ENCODE results near the gene ZNF609. TPM values are rescaled to one million over a fixed set of nuclear protein-coding genes. Genes with fewer than 3 reads are reported as not detected.

ZNF609 gene
- total and polyA plus RNA-seq, 2 of the 13 experiments (the other 11 are each of a cell fraction or from before 2014, with no cell fraction given): 8.9 to 9.9 TPM

DNA sequence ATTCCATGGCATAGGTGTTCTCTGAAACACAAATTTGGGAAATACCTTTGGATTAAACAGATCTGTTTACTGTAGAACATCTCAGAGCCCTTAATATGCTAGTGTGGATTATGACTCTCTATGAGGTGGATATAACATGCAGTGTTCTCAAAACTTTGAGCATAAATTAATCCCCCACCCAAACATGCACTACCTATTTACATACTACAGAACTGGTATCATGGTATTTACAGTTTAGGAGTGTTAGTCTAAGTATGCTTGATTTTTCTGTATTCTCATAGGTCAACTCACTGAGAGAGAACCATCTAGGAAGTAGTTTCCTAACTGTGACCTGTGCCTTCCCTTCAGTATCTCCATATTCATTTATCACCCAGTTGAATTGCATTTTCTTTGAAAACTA, 30.9 kb upstream of the ZNF609 start:
- H3K9me3 ChIP-seq (ENCODE audit: low read length): no peaks in the 10 kb centered on the region
- TF ChIP-seq ZNF781 (CRISPR knock-in tag; IDR thresholded peaks at IDR 0.05; ENCODE audit: borderline replicate concordance, not compliant biosample characterization) (no peak), MATR3 (CRISPR knock-in tag; IDR thresholded peaks at IDR 0.05) (no peak)
- DNase-seq (ENCODE audit: low spot score) (no peak), FAIRE-seq (no peak), ATAC-seq (no peak)
- ChIA-PET CTCF (ENCODE audit: low intra/inter-chr PET ratio, low total read pairs) (no interaction called here), POLR2A (no interaction called here)
- in situ Hi-C loops (cut with HindIII; ENCODE audit: extremely low pct_ligation_motif_present, low pct_unique_long_range_greater_than_20kb) (no loop called here), intact Hi-C loops (cut with micrococcal nuclease; ENCODE audit: unreplicated experiment) (loop anchor here (10.0 kb wide), 1 partner anchor 225 kb away; no protein-coding TSS in a partner anchor)
- H3K4me3 ChIP-seq (replicated peaks in 1 of 3; ENCODE audit: insufficient read depth in 1 of 3, low read depth in 2 of 3, low read length in 3 of 3): no peak overlapping the region
- no peaks in the 10 kb centered on the region for H4K20me1 ChIP-seq (ENCODE audit: insufficient read depth, low read length)
- H3K27me3 ChIP-seq (ENCODE audit: control insufficient read depth in 1 of 2, insufficient read depth in 2 of 2, low read length in 2 of 2): no peaks in the 10 kb centered on the region
- H3K4me1 ChIP-seq (ENCODE audit: insufficient read depth, low read length): no peaks in the 10 kb centered on the region
- no peak overlapping the region for H3K27ac ChIP-seq (ENCODE audit: extremely low read length, insufficient read depth, low read length)
- H3K4me2 ChIP-seq (ENCODE audit: low read depth, low read length): no peak overlapping the region
- peaks cover 4 to 37% of the 10 kb centered on the region in 2 experiments; a peak in 2 of 5 replicates for H3K36me3 ChIP-seq (replicated peaks in 1 of 2; ENCODE audit: control insufficient read depth in 1 of 2, insufficient read depth in 2 of 2, low read length in 2 of 2)
- H2AFZ ChIP-seq (ENCODE audit: low read length): no peak overlapping the region
- BruUV-seq (replicated peaks): no TSS peak
- no peak overlapping the region for H3K9ac ChIP-seq (ENCODE audit: insufficient read depth, low read depth, low read length)
- H3K79me2 ChIP-seq (ENCODE audit: insufficient read depth, low read length): no peaks in the 10 kb centered on the region

DNA sequence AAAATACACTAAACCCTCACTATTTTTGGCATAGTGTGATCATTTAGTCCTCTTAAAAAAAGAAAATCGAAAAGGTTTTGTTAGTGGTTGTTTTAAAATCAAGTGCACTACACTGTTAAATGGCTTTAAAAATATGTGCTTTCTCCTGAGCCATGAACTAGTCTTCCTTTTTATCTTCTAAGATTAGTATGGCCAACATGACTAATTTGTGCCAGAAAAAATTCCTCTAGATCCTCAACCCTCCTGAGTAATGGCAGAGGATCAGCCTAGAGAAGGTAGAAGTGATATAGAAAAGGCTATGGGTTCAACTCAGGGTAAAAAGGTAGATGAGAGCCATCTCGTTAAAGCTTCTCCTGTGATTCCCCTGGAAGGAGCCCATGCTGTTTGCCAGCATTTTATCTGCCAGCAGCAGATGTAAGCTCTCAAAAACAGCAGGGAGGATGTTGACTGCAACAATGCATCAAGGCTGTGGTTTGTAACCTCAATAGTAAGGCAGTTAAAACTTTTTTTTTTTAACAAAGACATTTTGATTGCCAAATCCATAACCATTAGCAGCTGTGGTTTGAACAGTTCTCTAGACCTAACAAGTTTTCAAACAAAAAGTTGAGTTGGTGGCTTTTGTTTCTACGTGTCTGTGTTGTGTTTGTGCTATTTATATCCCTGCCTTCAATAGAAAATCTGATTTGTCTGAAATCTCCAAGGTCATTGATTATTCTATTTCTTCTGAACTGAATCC, 30.2 kb upstream of the ZNF609 start:
- Histone ChIP-seq H3K27ac (ENCODE audit: extremely low read length, insufficient read depth, low read length) (no peak overlapping the region), H3K27me3 (ENCODE audit: control insufficient read depth in 1 of 2, insufficient read depth in 2 of 2, low read length in 2 of 2) (no peaks in the 10 kb centered on the region), H4K20me1 (ENCODE audit: insufficient read depth, low read length) (no peaks in the 10 kb centered on the region), H3K4me3 (replicated peaks in 1 of 3; ENCODE audit: insufficient read depth in 1 of 3, low read depth in 2 of 3, low read length in 3 of 3) (no peak overlapping the region), H3K9me3 (ENCODE audit: low read length) (no peaks in the 10 kb centered on the region), H2AFZ (ENCODE audit: low read length) (no peak overlapping the region), H3K36me3 (replicated peaks in 1 of 2; ENCODE audit: control insufficient read depth in 1 of 2, insufficient read depth in 2 of 2, low read length in 2 of 2) (peaks cover 4 to 33% of the 10 kb centered on the region in 2 experiments; a peak in 2 of 5 replicates), H3K4me2 (ENCODE audit: low read depth, low read length) (no peak overlapping the region), H3K79me2 (ENCODE audit: insufficient read depth, low read length) (no peaks in the 10 kb centered on the region), H3K4me1 (ENCODE audit: insufficient read depth, low read length) (no peaks in the 10 kb centered on the region), H3K9ac (ENCODE audit: insufficient read depth, low read depth, low read length) (no peak overlapping the region)
- no peak for DNase-seq (ENCODE audit: low spot score)
- BruUV-seq (replicated peaks): no TSS peak
- WGBS (ENCODE audit: low lambda C conversion rate): 93% methylated on average over 3 of the region's 3 CpGs
- POLR2A ChIA-PET: no interaction called here
- FAIRE-seq: no peak
- ATAC-seq: no peak
- CTCF ChIA-PET (ENCODE audit: low intra/inter-chr PET ratio, low total read pairs): interaction anchor here (0.6 kb wide), 1 partner anchor 299 kb away, joined by 3 read pairs; no protein-coding TSS in a partner anchor
- in situ Hi-C loops (cut with HindIII; ENCODE audit: extremely low pct_ligation_motif_present, low pct_unique_long_range_greater_than_20kb) (loop anchor here (10.0 kb wide), 1 partner anchor 225 kb away; no protein-coding TSS in a partner anchor), intact Hi-C loops (cut with micrococcal nuclease; ENCODE audit: unreplicated experiment) (loop anchor here (10.0 kb wide), 1 partner anchor 225 kb away; no protein-coding TSS in a partner anchor)
- TF ChIP-seq RFX1 (IDR thresholded peaks at IDR 0.05) (no peak), ELF4 (CRISPR knock-in tag; IDR thresholded peaks at IDR 0.05; ENCODE audit: borderline replicate concordance) (no peak), ZNF335 (CRISPR knock-in tag; IDR thresholded peaks at IDR 0.05) (no peak), ZNF205 (CRISPR knock-in tag; IDR thresholded peaks at IDR 0.05) (no peak), TARDBP (CRISPR knock-in tag; IDR thresholded peaks at IDR 0.05) (no peak), MAFG (CRISPR knock-in tag; IDR thresholded peaks at IDR 0.05) (no peak), HOXD1 (CRISPR knock-in tag; IDR thresholded peaks at IDR 0.05) (no peak), KDM3A (CRISPR knock-in tag; IDR thresholded peaks at IDR 0.05; ENCODE audit: low read depth) (no peak), ZFAT (CRISPR knock-in tag; conservative IDR thresholded peaks at IDR 0.05) (no peak), ZNF234 (CRISPR knock-in tag; conservative IDR thresholded peaks at IDR 0.05) (no peak), HOXA7 (CRISPR knock-in tag; IDR thresholded peaks at IDR 0.05) (no peak)
- TF ChIP-seq, protein P1, sequence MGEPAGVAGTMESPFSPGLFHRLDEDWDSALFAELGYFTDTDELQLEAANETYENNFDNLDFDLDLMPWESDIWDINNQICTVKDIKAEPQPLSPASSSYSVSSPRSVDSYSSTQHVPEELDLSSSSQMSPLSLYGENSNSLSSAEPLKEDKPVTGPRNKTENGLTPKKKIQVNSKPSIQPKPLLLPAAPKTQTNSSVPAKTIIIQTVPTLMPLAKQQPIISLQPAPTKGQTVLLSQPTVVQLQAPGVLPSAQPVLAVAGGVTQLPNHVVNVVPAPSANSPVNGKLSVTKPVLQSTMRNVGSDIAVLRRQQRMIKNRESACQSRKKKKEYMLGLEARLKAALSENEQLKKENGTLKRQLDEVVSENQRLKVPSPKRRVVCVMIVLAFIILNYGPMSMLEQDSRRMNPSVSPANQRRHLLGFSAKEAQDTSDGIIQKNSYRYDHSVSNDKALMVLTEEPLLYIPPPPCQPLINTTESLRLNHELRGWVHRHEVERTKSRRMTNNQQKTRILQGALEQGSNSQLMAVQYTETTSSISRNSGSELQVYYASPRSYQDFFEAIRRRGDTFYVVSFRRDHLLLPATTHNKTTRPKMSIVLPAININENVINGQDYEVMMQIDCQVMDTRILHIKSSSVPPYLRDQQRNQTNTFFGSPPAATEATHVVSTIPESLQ (CRISPR knock-in tag; conservative IDR thresholded peaks at IDR 0.05): no peak
- TF ChIP-seq, protein P2, sequence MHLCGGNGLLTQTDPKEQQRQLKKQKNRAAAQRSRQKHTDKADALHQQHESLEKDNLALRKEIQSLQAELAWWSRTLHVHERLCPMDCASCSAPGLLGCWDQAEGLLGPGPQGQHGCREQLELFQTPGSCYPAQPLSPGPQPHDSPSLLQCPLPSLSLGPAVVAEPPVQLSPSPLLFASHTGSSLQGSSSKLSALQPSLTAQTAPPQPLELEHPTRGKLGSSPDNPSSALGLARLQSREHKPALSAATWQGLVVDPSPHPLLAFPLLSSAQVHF (CRISPR knock-in tag; IDR thresholded peaks at IDR 0.05): no peak
- TF ChIP-seq, protein P3, sequence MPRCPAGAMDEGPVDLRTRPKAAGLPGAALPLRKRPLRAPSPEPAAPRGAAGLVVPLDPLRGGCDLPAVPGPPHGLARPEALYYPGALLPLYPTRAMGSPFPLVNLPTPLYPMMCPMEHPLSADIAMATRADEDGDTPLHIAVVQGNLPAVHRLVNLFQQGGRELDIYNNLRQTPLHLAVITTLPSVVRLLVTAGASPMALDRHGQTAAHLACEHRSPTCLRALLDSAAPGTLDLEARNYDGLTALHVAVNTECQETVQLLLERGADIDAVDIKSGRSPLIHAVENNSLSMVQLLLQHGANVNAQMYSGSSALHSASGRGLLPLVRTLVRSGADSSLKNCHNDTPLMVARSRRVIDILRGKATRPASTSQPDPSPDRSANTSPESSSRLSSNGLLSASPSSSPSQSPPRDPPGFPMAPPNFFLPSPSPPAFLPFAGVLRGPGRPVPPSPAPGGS (CRISPR knock-in tag; IDR thresholded peaks at IDR 0.05): no peak
